Peyer's patch (tissue), 4 donors: ENCODE data around the gene BNIP3.

Source experiments
- CTCF ChIP-seq, 6 experiments: fragments of 450-650 bp in 4 of 6; fragments of 200-600 bp in 2 of 6; sonication (generic) in 1 of 6; IDR thresholded peaks; one replicate each; pipeline ENCODE4 v1.5.1; 2017 to 2019; ENCODE audit warnings: antibody characterized with exemption in 6 of 6, mild to moderate bottlenecking in 3 of 6, moderate library complexity in 1 of 6
- POLR2A ChIP-seq, 2 donors: fragments of 450-650 bp; IDR thresholded peaks; one replicate each; pipeline ENCODE4 v1.5.1; 2017; ENCODE audit warnings: antibody characterized with exemption in 2 of 2, mild to moderate bottlenecking in 2 of 2, moderate library complexity in 2 of 2

- TF ChIP-seq CTCF (IDR thresholded peaks at IDR 0.05) (no peak), POLR2A (IDR thresholded peaks at IDR 0.05) (no peak)
Observed at GRCh38 chr10:131963811-131964210, 17.9 kb downstream of the BNIP3 start.
